Panc1 (cell line): ENCODE measurements around the gene MDN1. TPM values are rescaled to one million over a fixed set of nuclear protein-coding genes. Genes with fewer than 3 reads are reported as not detected.

Source experiments
- ATAC-seq: fragments of 200-7000 bp; cut with Tn5 transposase; 2 replicates; pipeline ENCODE4 v1.9.1; 2020; ENCODE audit warnings: mild to moderate bottlenecking, moderate library complexity
- BruUV-seq: library from RNA; stranded (reverse); fragments of 400-500 nt; replicated peaks from 2 replicates; lab custom pipeline; 2021; lab: Mats Ljungman, UMichigan
- CTCF ChIA-PET: fragments of 300-600 bp; sonication (Branson Sonifier 250); formaldehyde crosslinking; loops from one replicate; lab custom pipeline; 2022; ENCODE audit warnings: antibody characterized with exemption; lab: Charles Lee
- POLR2A ChIA-PET: fragments of 300-600 bp; sonication (Branson Sonifier 250); formaldehyde crosslinking; loops from one replicate; lab custom pipeline; 2022; ENCODE audit warnings: antibody characterized with exemption; lab: Charles Lee
- DNase-seq: peaks from one replicate; pipeline ENCODE4 v3.0.0-alpha.2; 2010; ENCODE audit warnings: low read depth, low spot score
- H3K27ac ChIP-seq: 2 replicates; pipeline ENCODE4 v1.5.1; 2011; ENCODE audit warnings: mild to moderate bottlenecking, low read length, inconsistent platforms
- H3K27me3 ChIP-seq: fragments of 200-500 bp; sonication (Bioruptor generic); 2 replicates; pipeline ENCODE4 v1.6.0; 2014; ENCODE audit warnings: low read length, inconsistent platforms; ENCODE audit not compliant: control insufficient read depth, insufficient read depth
- H3K36me3 ChIP-seq: fragments of 200-500 bp; sonication (Bioruptor generic); 2 replicates; pipeline ENCODE4 v1.5.1; 2014; ENCODE audit warnings: inconsistent platforms, mild to moderate bottlenecking, low read length, moderate library complexity; ENCODE audit not compliant: control insufficient read depth, insufficient read depth
- H3K4me1 ChIP-seq: 2 replicates; pipeline ENCODE4 v1.5.1; 2011; ENCODE audit warnings: inconsistent platforms, mild to moderate bottlenecking, low read length, moderate library complexity; ENCODE audit not compliant: control insufficient read depth, insufficient read depth
- H3K4me3 ChIP-seq, 2 experiments: 2 replicates each; pipeline ENCODE4 v1.5.1; 2011 to 2012; ENCODE audit warnings: low read depth in 2 of 2, low read length in 2 of 2, mild to moderate bottlenecking in 2 of 2, inconsistent platforms in 1 of 2, moderate library complexity in 1 of 2
- H3K9me3 ChIP-seq: fragments of 200-500 bp; sonication (Bioruptor generic); 2 replicates; pipeline ENCODE4 v1.5.1; 2014; ENCODE audit warnings: low read depth, mild to moderate bottlenecking, inconsistent platforms, low read length, moderate library complexity; ENCODE audit not compliant: control insufficient read depth, insufficient read depth
- POLR2AphosphoS5 ChIP-seq: IDR thresholded peaks from 2 replicates; pipeline ENCODE4 v1.6.1; 2012; ENCODE audit warnings: mild to moderate bottlenecking, low read depth, low read length, moderate library complexity
- SIN3A ChIP-seq: IDR thresholded peaks from 2 replicates; pipeline ENCODE4 v1.6.1; 2012; ENCODE audit warnings: low read depth, mild to moderate bottlenecking, low read length, moderate library complexity, borderline replicate concordance; ENCODE audit not compliant: insufficient read depth
- TCF7L2 ChIP-seq: IDR thresholded peaks from 2 replicates; pipeline ENCODE4 v1.6.1; 2011; ENCODE audit warnings: mild to moderate bottlenecking, low read depth, low read length, inconsistent platforms
- in situ Hi-C: cut with HindIII; loops from 2 replicates; pipeline ENCODE4 v1.10.0; 2016; ENCODE audit warnings: low sequenced_read_pairs, low pct_unique_long_range_greater_than_20kb
- intact Hi-C: fragments of 100-400 bp; cut with micrococcal nuclease; formaldehyde crosslinking; loops from one replicate; pipeline ENCODE4 v1.10.0; 2022; ENCODE audit not compliant: unreplicated experiment
- total RNA-seq: library from RNA; stranded (reverse); gene quantifications from one replicate; pipeline ENCODE4 v1.2.1, GENCODE V29; 2021; ENCODE audit not compliant: unreplicated experiment
- TF ChIP-seq, protein P1 (sequence below), 2 experiments: IDR thresholded peaks; 2 replicates each; pipeline ENCODE4 v1.6.1; 2011 to 2012; ENCODE audit warnings: low read depth in 2 of 2, control low read depth in 1 of 2, low read length in 1 of 2, mild to moderate bottlenecking in 1 of 2, moderate library complexity in 1 of 2; ENCODE audit not compliant: insufficient read depth in 1 of 2
- TF ChIP-seq, protein P2 (sequence below): fragments of 450-650 bp; IDR thresholded peaks from 2 replicates; pipeline ENCODE4 v1.5.1; 2017; ENCODE audit warnings: mild to moderate bottlenecking

The MDN1 gene
- total RNA-seq, 1 experiment from 2014 or later, result 47.8 TPM

DNA sequence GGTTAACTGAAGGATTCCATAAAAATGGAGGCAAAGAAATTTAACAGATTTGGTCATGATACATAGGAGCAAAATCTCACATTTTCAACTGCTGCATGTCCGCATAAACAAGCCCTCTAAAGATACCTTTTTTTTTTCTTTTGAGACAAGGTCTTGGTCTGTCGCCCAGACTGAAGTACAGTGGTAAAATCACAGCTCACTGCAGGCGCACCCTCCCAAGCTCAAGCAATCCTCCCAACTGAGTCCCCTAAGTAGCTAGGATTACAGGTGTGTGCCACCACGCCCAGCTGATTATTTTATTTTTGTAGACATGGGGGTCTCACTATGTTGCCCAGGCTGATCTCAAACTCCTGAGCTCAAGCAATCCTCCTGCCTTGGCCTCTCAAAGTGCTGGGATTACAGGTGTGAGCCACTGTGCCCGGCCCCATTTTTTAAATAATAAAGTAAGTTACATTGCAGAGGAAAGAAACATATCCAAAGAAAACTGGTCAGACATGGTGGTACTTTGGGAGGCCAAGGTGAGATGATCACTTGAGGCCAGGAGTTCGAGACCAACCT, 13.7 kb downstream of the MDN1 start:
- intact Hi-C loops, result no loop called here
- ChIA-PET CTCF (no interaction called here), POLR2A (no interaction called here)
- H3K4me1 ChIP-seq, result no peaks in the 10 kb centered on the region
- TF ChIP-seq, protein P1, sequence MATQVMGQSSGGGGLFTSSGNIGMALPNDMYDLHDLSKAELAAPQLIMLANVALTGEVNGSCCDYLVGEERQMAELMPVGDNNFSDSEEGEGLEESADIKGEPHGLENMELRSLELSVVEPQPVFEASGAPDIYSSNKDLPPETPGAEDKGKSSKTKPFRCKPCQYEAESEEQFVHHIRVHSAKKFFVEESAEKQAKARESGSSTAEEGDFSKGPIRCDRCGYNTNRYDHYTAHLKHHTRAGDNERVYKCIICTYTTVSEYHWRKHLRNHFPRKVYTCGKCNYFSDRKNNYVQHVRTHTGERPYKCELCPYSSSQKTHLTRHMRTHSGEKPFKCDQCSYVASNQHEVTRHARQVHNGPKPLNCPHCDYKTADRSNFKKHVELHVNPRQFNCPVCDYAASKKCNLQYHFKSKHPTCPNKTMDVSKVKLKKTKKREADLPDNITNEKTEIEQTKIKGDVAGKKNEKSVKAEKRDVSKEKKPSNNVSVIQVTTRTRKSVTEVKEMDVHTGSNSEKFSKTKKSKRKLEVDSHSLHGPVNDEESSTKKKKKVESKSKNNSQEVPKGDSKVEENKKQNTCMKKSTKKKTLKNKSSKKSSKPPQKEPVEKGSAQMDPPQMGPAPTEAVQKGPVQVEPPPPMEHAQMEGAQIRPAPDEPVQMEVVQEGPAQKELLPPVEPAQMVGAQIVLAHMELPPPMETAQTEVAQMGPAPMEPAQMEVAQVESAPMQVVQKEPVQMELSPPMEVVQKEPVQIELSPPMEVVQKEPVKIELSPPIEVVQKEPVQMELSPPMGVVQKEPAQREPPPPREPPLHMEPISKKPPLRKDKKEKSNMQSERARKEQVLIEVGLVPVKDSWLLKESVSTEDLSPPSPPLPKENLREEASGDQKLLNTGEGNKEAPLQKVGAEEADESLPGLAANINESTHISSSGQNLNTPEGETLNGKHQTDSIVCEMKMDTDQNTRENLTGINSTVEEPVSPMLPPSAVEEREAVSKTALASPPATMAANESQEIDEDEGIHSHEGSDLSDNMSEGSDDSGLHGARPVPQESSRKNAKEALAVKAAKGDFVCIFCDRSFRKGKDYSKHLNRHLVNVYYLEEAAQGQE (IDR thresholded peaks at IDR 0.05; ENCODE audit: insufficient read depth in 1 of 2, low read depth in 2 of 2, low read length in 1 of 2), result no peak
- TF ChIP-seq SIN3A (no peak), POLR2AphosphoS5 (no peak), TCF7L2 (no peak)
- TF ChIP-seq, protein P2, sequence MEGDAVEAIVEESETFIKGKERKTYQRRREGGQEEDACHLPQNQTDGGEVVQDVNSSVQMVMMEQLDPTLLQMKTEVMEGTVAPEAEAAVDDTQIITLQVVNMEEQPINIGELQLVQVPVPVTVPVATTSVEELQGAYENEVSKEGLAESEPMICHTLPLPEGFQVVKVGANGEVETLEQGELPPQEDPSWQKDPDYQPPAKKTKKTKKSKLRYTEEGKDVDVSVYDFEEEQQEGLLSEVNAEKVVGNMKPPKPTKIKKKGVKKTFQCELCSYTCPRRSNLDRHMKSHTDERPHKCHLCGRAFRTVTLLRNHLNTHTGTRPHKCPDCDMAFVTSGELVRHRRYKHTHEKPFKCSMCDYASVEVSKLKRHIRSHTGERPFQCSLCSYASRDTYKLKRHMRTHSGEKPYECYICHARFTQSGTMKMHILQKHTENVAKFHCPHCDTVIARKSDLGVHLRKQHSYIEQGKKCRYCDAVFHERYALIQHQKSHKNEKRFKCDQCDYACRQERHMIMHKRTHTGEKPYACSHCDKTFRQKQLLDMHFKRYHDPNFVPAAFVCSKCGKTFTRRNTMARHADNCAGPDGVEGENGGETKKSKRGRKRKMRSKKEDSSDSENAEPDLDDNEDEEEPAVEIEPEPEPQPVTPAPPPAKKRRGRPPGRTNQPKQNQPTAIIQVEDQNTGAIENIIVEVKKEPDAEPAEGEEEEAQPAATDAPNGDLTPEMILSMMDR, result no peak
- in situ Hi-C loops, result no loop called here
- H3K27ac ChIP-seq, result no peak overlapping the region
- no peaks in the 10 kb centered on the region for H3K9me3 ChIP-seq
- no peak for ATAC-seq
- no TSS peak for BruUV-seq
- no peaks in the 10 kb centered on the region for H3K36me3 ChIP-seq
- DNase-seq, result no peak
- H3K4me3 ChIP-seq, result no peak overlapping the region
- H3K27me3 ChIP-seq, result no peaks in the 10 kb centered on the region

DNA sequence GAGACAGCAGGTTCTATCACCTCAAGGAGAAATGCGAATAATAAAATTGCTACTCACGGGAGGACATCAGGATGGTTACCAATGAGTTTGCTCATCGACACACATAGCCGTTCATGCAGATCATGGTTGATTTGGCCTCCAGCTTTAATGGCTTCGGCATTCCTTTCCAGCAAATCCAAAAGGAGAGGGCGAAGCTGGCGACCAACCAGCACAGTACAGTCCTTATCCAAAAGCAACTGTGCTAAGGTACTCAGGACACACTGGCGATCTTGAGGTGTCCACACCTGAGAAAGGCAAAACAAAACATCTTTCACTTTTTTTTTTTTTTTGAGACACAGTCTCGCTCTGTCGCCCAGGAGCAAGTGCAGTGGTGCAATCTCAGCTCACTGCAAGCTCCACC, 16.3 kb downstream of the MDN1 start:
- in situ Hi-C loops, result no loop called here
- TF ChIP-seq POLR2AphosphoS5 (no peak), SIN3A (no peak), TCF7L2 (no peak)
- TF ChIP-seq, protein P2, result no peak
- TF ChIP-seq, protein P1 (IDR thresholded peaks at IDR 0.05; ENCODE audit: insufficient read depth in 1 of 2, low read depth in 2 of 2, low read length in 1 of 2), result no peak

More for the DNA sequence above, 16.3 kb downstream of the MDN1 start:
- no peaks in the 10 kb centered on the region for H3K9me3 ChIP-seq
- intact Hi-C loops, result no loop called here
- no peak for ATAC-seq
- no TSS peak for BruUV-seq
- H3K36me3 ChIP-seq, result no peaks in the 10 kb centered on the region; the same call in 1 of the 2 replicates
- POLR2A ChIA-PET, result interaction anchor here (0.5 kb wide), 1 partner anchor 15 kb away, joined by 9 read pairs; no protein-coding TSS in a partner anchor
- H3K27me3 ChIP-seq, result no peaks in the 10 kb centered on the region
- H3K4me3 ChIP-seq, result no peak overlapping the region
- no peak overlapping the region for H3K27ac ChIP-seq
- H3K4me1 ChIP-seq, result no peaks in the 10 kb centered on the region
- no peak for DNase-seq
- CTCF ChIA-PET, result no interaction called here
